CD8-positive, alpha-beta memory T cell (primary cell): Measurements from ENCODE around the gene DCC. TPM values are rescaled to one million over a fixed set of nuclear protein-coding genes. Genes with fewer than 3 reads are reported as not detected.
A peak's percentile ranks its signal among the peaks of the same experiment; 100 is the strongest.

ENCODE experiments used
- CTCF ChIA-PET: fragments of 350-600 bp; sonication (Branson Sonifier 250); formaldehyde crosslinking; loops from one replicate; lab custom pipeline; 2021; ENCODE audit warnings: antibody characterized with exemption; lab: Charles Lee
- POLR2A ChIA-PET: fragments of 350-600 bp; sonication (Branson Sonifier 250); formaldehyde crosslinking; loops from one replicate; lab custom pipeline; 2021; ENCODE audit warnings: antibody characterized with exemption; lab: Charles Lee
- DNase-seq, 5 donors: peaks; one replicate each; pipeline versions ENCODE4 v3.0.0 to v3.0.0-alpha.2; 2020 to 2022; ENCODE audit warnings: mixed read lengths in 1 of 5
- H3K27ac ChIP-seq: one replicate; pipeline ENCODE4 v1.7.0; 2013; ENCODE audit warnings: low read depth, mild to moderate bottlenecking, low read length, moderate library complexity
- H3K27me3 ChIP-seq: 2 replicates; pipeline ENCODE4 v1.7.0; 2013; ENCODE audit warnings: low read length, mild to moderate bottlenecking; ENCODE audit not compliant: insufficient read depth, poor library complexity, severe bottlenecking
- H3K36me3 ChIP-seq: 2 replicates; pipeline ENCODE4 v1.7.0; 2013; ENCODE audit warnings: mild to moderate bottlenecking, low read length, moderate library complexity; ENCODE audit not compliant: insufficient read depth
- H3K4me1 ChIP-seq: 2 replicates; pipeline ENCODE4 v1.7.0; 2013; ENCODE audit warnings: mild to moderate bottlenecking, low read length, moderate library complexity; ENCODE audit not compliant: insufficient read depth
- H3K4me3 ChIP-seq: 2 replicates; pipeline ENCODE4 v1.7.0; 2013; ENCODE audit warnings: mild to moderate bottlenecking, low read length
- H3K9me3 ChIP-seq: 2 replicates; pipeline ENCODE4 v1.7.0; 2013; ENCODE audit warnings: mild to moderate bottlenecking, low read length
- H3K27ac Mint-ChIP-seq, 8 donors: one replicate each; pipeline ENCODE4 v1.8.0; 2020 to 2021; ENCODE audit warnings: mixed read lengths in 8 of 8, mild to moderate bottlenecking in 6 of 8, inconsistent platforms in 3 of 8, moderate library complexity in 3 of 8
- H3K27me3 Mint-ChIP-seq, 2 donors: one replicate each; pipeline ENCODE4 v1.8.0; 2020 to 2021; ENCODE audit warnings: mixed read lengths in 2 of 2, mild to moderate bottlenecking in 1 of 2, moderate library complexity in 1 of 2
- H3K36me3 Mint-ChIP-seq, 3 donors: one replicate each; pipeline ENCODE4 v1.8.0; 2020 to 2021; ENCODE audit warnings: mixed read lengths in 3 of 3, inconsistent platforms in 1 of 3, mild to moderate bottlenecking in 1 of 3
- H3K4me1 Mint-ChIP-seq, 3 donors: one replicate each; pipeline ENCODE4 v1.8.0; 2020 to 2021; ENCODE audit warnings: mixed read lengths in 3 of 3, inconsistent platforms in 1 of 3, mild to moderate bottlenecking in 1 of 3
- H3K4me3 Mint-ChIP-seq, 7 donors: one replicate each; pipeline ENCODE4 v1.8.0; 2020 to 2021; ENCODE audit warnings: mixed read lengths in 7 of 7, mild to moderate bottlenecking in 6 of 7, moderate library complexity in 4 of 7, inconsistent platforms in 2 of 7
- H3K9me3 Mint-ChIP-seq, 5 donors: one replicate each; pipeline ENCODE4 v1.8.0; 2020 to 2022; ENCODE audit warnings: mixed read lengths in 5 of 5, mild to moderate bottlenecking in 3 of 5, moderate library complexity in 2 of 5, inconsistent platforms in 1 of 5
- polyA plus RNA-seq: library from polyadenylated mRNA; unstranded; fragments of 300-500 nt; fragmentation: Illumina TruSeq; gene quantifications from one replicate; pipeline ENCODE4 v1.2.3, GENCODE V29; 2021
- total RNA-seq, 2 experiments: library from RNA; stranded (reverse); gene quantifications; one replicate each; pipeline ENCODE4 v1.2.3, GENCODE V29; 2021

Gene DCC
- total and polyA plus RNA-seq, 3 experiments from 2014 or later, result not detected

- no peak overlapping the region for H3K27ac Mint-ChIP-seq
- ChIA-PET CTCF (no interaction called here), POLR2A (no interaction called here)
- no peak overlapping the region for H3K4me3 ChIP-seq
- H3K4me1 Mint-ChIP-seq, result no peaks in the 10 kb centered on the region
- no peaks in the 10 kb centered on the region for H3K36me3 ChIP-seq
- H3K27me3 Mint-ChIP-seq, result no peaks in the 10 kb centered on the region
- H3K36me3 Mint-ChIP-seq, result no peaks in the 10 kb centered on the region
- H3K27me3 ChIP-seq, result no peaks in the 10 kb centered on the region
- no peak for DNase-seq
- H3K4me1 ChIP-seq, result no peaks in the 10 kb centered on the region
- H3K9me3 Mint-ChIP-seq, result peaks cover 0 to 5% (median 1%) of the 10 kb centered on the region in 5 donors
- H3K9me3 ChIP-seq, result no peaks in the 10 kb centered on the region
- H3K27ac ChIP-seq, result no peak overlapping the region
- H3K4me3 Mint-ChIP-seq, result no peak overlapping the region
These were observed 16.2 kb upstream of the DCC start for GRCh38 chr18:52323802-52324201.

GRCh38 chr18:52325997-52326396, 14.0 kb upstream of the DCC start:
- Mint-ChIP-seq H3K27ac (no peak overlapping the region), H3K4me1 (no peaks in the 10 kb centered on the region), H3K36me3 (no peaks in the 10 kb centered on the region), H3K9me3 (peaks cover 0 to 5% (median 1%) of the 10 kb centered on the region in 5 donors), H3K27me3 (no peaks in the 10 kb centered on the region), H3K4me3 (no peak overlapping the region)
- no peak for DNase-seq
- Histone ChIP-seq H3K9me3 (no peaks in the 10 kb centered on the region), H3K27ac (no peak overlapping the region), H3K4me3 (no peak overlapping the region), H3K36me3 (no peaks in the 10 kb centered on the region), H3K4me1 (no peaks in the 10 kb centered on the region), H3K27me3 (no peaks in the 10 kb centered on the region)
- ChIA-PET POLR2A (no interaction called here), CTCF (no interaction called here)

- Mint-ChIP-seq H3K9me3 (peaks cover 2 to 11% (median 7%) of the 10 kb centered on the region in 5 donors), H3K27ac (no peak overlapping the region), H3K4me3 (no peak overlapping the region), H3K36me3 (no peaks in the 10 kb centered on the region), H3K4me1 (no peaks in the 10 kb centered on the region), H3K27me3 (peaks cover 2 to 4% of the 10 kb centered on the region in 2 donors)
- H3K4me3 ChIP-seq, result no peak overlapping the region
- no peaks in the 10 kb centered on the region for H3K27me3 ChIP-seq
- no peaks in the 10 kb centered on the region for H3K4me1 ChIP-seq
- H3K27ac ChIP-seq, result no peak overlapping the region
- H3K36me3 ChIP-seq, result no peaks in the 10 kb centered on the region
- DNase-seq, result no peak
- ChIA-PET POLR2A (no interaction called here), CTCF (no interaction called here)
- H3K9me3 ChIP-seq, result no peaks in the 10 kb centered on the region
These were observed 6.1 kb upstream of the DCC start for GRCh38 chr18:52333860-52334259.

GRCh38 chr18:52334307-52334706, 5.7 kb upstream of the DCC start:
- ChIA-PET CTCF (no interaction called here), POLR2A (no interaction called here)
- no peak overlapping the region for H3K4me3 Mint-ChIP-seq
- Histone ChIP-seq H3K27ac (no peak overlapping the region), H3K27me3 (no peaks in the 10 kb centered on the region), H3K4me1 (no peaks in the 10 kb centered on the region), H3K4me3 (no peak overlapping the region), H3K9me3 (no peaks in the 10 kb centered on the region), H3K36me3 (no peaks in the 10 kb centered on the region)
- DNase-seq, result no peak
- H3K27ac Mint-ChIP-seq, result no peak overlapping the region
- H3K4me1 Mint-ChIP-seq, result no peaks in the 10 kb centered on the region
- H3K36me3 Mint-ChIP-seq, result no peaks in the 10 kb centered on the region
- H3K9me3 Mint-ChIP-seq, result peaks cover 2 to 11% (median 7%) of the 10 kb centered on the region in 5 donors
- peaks cover 5 to 7% of the 10 kb centered on the region in 2 donors for H3K27me3 Mint-ChIP-seq

GRCh38 chr18:52334896-52335295, 5.1 kb upstream of the DCC start:
- peaks cover 8 to 9% of the 10 kb centered on the region in 2 donors for H3K27me3 Mint-ChIP-seq
- no peaks in the 10 kb centered on the region for H3K9me3 ChIP-seq
- peaks cover 2 to 11% (median 7%) of the 10 kb centered on the region in 5 donors for H3K9me3 Mint-ChIP-seq
- no peaks in the 10 kb centered on the region for H3K36me3 Mint-ChIP-seq
- no peaks in the 10 kb centered on the region for H3K27me3 ChIP-seq
- H3K4me3 ChIP-seq, result no peak overlapping the region
- H3K27ac ChIP-seq, result no peak overlapping the region
- H3K4me1 Mint-ChIP-seq, result no peaks in the 10 kb centered on the region
- CTCF ChIA-PET, result no interaction called here
- no peak overlapping the region for H3K4me3 Mint-ChIP-seq
- no peak for DNase-seq
- H3K27ac Mint-ChIP-seq, result no peak overlapping the region
- no peaks in the 10 kb centered on the region for H3K36me3 ChIP-seq
- POLR2A ChIA-PET, result no interaction called here
- no peaks in the 10 kb centered on the region for H3K4me1 ChIP-seq

- Histone ChIP-seq H3K27me3 (no peaks in the 10 kb centered on the region), H3K4me1 (no peaks in the 10 kb centered on the region), H3K27ac (no peak overlapping the region), H3K36me3 (no peaks in the 10 kb centered on the region), H3K9me3 (no peaks in the 10 kb centered on the region), H3K4me3 (no peak overlapping the region)
- ChIA-PET POLR2A (no interaction called here), CTCF (no interaction called here)
- H3K27me3 Mint-ChIP-seq, result peaks cover 19 to 27% of the 10 kb centered on the region in 2 donors
- H3K4me3 Mint-ChIP-seq, result no peak overlapping the region
- H3K9me3 Mint-ChIP-seq, result peaks cover 7 to 18% (median 11%) of the 10 kb centered on the region in 5 donors
- no peak for DNase-seq
- no peaks in the 10 kb centered on the region for H3K4me1 Mint-ChIP-seq
- no peaks in the 10 kb centered on the region for H3K36me3 Mint-ChIP-seq
- no peak overlapping the region for H3K27ac Mint-ChIP-seq
These were observed 2.7 kb upstream of the DCC start for GRCh38 chr18:52337276-52337675.

- ChIA-PET POLR2A (interaction anchor here (0.6 kb wide), 1 partner anchor 1205 kb away, joined by 6 read pairs; no protein-coding TSS in a partner anchor), CTCF (no interaction called here)
- no peaks in the 10 kb centered on the region for H3K9me3 ChIP-seq
- H3K27ac Mint-ChIP-seq, result no peak overlapping the region
- no peaks in the 10 kb centered on the region for H3K36me3 Mint-ChIP-seq
- H3K4me3 Mint-ChIP-seq, result no peak overlapping the region
- H3K4me1 Mint-ChIP-seq, result no peaks in the 10 kb centered on the region
- no peak overlapping the region for H3K4me3 ChIP-seq
- peaks cover 19 to 27% of the 10 kb centered on the region in 2 donors for H3K27me3 Mint-ChIP-seq
- H3K36me3 ChIP-seq, result no peaks in the 10 kb centered on the region
- H3K4me1 ChIP-seq, result no peaks in the 10 kb centered on the region
- H3K9me3 Mint-ChIP-seq, result peaks cover 6 to 16% (median 11%) of the 10 kb centered on the region in 5 donors
- no peak overlapping the region for H3K27ac ChIP-seq
- no peaks in the 10 kb centered on the region for H3K27me3 ChIP-seq
- no peak for DNase-seq
These were observed 557 bp downstream of the DCC start for GRCh38 chr18:52340406-52341102.

GRCh38 chr18:52341103-52341432, 1.1 kb downstream of the DCC start:
- POLR2A ChIA-PET, result interaction anchor here (0.6 kb wide), 1 partner anchor 1206 kb away, joined by 6 read pairs; no protein-coding TSS in a partner anchor
- Histone ChIP-seq H3K4me1 (no peaks in the 10 kb centered on the region), H3K4me3 (no peak overlapping the region), H3K9me3 (no peaks in the 10 kb centered on the region), H3K27me3 (no peaks in the 10 kb centered on the region), H3K36me3 (no peaks in the 10 kb centered on the region), H3K27ac (no peak overlapping the region)
- no peak for DNase-seq
- Mint-ChIP-seq H3K36me3 (no peaks in the 10 kb centered on the region), H3K27ac (peak overlapping the region in 1 of 8 donors; percentile 8), H3K9me3 (peaks cover 5 to 16% (median 10%) of the 10 kb centered on the region in 5 donors), H3K4me1 (no peaks in the 10 kb centered on the region), H3K27me3 (peaks cover 16 to 27% of the 10 kb centered on the region in 2 donors), H3K4me3 (peak overlapping the region in 1 of 7 donors; percentile 18)
- CTCF ChIA-PET, result no interaction called here
